Subcutaneous abdominal adipose tissue (tissue), 5 donors: ENCODE results near the gene ADAMTS6.

Experiments
- H3K27ac ChIP-seq: one replicate; pipeline ENCODE4 v1.7.0; 2013; ENCODE audit warnings: low read depth, mild to moderate bottlenecking, inconsistent platforms, low read length, moderate library complexity
- H3K27me3 ChIP-seq, 5 donors: one replicate each; pipeline ENCODE4 v1.7.0; 2013; ENCODE audit warnings: low read length in 5 of 5, inconsistent platforms in 1 of 5; ENCODE audit not compliant: control insufficient read depth in 5 of 5, insufficient read depth in 4 of 5
- H3K36me3 ChIP-seq, 5 donors: one replicate each; pipeline ENCODE4 v1.7.0; 2013; ENCODE audit warnings: low read length in 5 of 5; ENCODE audit not compliant: control insufficient read depth in 5 of 5, insufficient read depth in 5 of 5
- H3K4me1 ChIP-seq, 5 donors: one replicate each; pipeline ENCODE4 v1.7.0; 2013; ENCODE audit warnings: low read length in 5 of 5, mild to moderate bottlenecking in 3 of 5, moderate library complexity in 1 of 5; ENCODE audit not compliant: control insufficient read depth in 5 of 5, insufficient read depth in 5 of 5
- H3K4me3 ChIP-seq, 5 donors: one replicate each; pipeline ENCODE4 v1.7.0; 2013; ENCODE audit warnings: low read length in 5 of 5, low read depth in 1 of 5
- H3K9ac ChIP-seq, 5 donors: one replicate each; pipeline ENCODE4 v1.7.0; 2013; ENCODE audit warnings: low read length in 5 of 5, mild to moderate bottlenecking in 4 of 5, moderate library complexity in 3 of 5
- H3K9me3 ChIP-seq, 5 donors: one replicate each; pipeline ENCODE4 v1.7.0; 2013; ENCODE audit warnings: low read length in 5 of 5; ENCODE audit not compliant: control insufficient read depth in 5 of 5
- donor health status: healthy.
- donor health status: healthy.
- donor health status: healthy.
- donor health status: healthy.
- donor health status: healthy.

The ADAMTS6 gene

DNA sequence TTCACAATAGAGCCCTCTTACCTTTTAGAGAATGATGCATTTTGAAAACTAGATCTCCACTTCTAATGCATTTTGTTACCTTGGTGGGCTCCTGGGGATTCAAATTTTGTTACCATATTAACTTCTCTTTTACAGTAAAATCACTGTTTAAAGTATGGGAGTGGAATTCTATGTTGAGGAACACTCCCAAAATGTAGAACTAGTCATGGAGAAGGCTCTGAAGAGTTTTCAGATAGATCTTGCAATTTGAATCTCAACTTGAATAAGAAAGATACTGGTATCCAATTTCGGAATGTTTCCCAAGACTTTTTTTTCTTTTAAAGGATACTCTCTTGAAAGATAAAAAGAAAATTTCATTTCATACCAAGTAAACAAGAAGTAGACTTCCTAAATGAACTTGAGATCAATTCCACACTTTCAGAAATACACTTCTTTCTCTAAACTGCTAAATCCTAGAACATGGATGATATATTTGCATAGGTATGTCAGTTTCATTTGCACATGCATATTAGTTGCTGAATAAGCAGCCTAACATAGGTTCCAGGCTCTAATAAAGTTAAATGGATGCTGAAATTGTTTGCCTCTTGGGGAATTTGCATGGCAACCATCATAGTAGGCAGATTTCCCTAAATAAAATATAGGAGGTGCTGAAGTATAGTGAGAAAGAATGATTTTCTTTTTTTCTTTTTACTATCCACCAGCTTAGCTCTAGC is 205.4 kb downstream of the ADAMTS6 start:
- H3K4me1 ChIP-seq = no peaks in the 10 kb centered on the region
- no peak overlapping the region for H3K9ac ChIP-seq
- H3K27ac ChIP-seq = no peak overlapping the region
- no peaks in the 10 kb centered on the region for H3K36me3 ChIP-seq
- no peak overlapping the region for H3K4me3 ChIP-seq
- H3K27me3 ChIP-seq = no peaks in the 10 kb centered on the region
- peaks cover 0 to 6% (median 0%) of the 10 kb centered on the region in 5 donors for H3K9me3 ChIP-seq

- Histone ChIP-seq H3K4me1 (no peaks in the 10 kb centered on the region), H3K9me3 (no peaks in the 10 kb centered on the region), H3K27me3 (no peaks in the 10 kb centered on the region), H3K4me3 (no peak overlapping the region), H3K27ac (no peak overlapping the region), H3K9ac (no peak overlapping the region), H3K36me3 (no peaks in the 10 kb centered on the region)
Observed at GRCh38 chr5:65271906-65272305, 209.8 kb downstream of the ADAMTS6 start.

DNA sequence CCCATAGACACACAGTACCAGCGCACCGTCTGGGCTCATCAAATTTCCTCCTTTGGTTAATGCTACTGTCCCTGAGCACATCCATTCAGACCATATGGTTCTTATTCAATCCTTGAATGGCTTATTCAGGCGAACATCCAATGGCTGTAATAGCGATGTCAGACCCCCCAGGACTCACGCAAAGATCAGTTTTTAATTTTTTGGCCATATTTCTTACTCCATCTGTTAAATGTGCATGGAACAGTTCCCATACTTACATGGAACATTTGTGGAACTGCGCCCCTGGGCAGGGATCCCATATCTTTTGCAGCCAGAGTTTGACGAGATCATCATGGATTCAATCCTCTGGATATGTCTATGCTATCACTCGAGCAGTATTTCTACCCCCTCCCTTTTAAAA is 213.2 kb downstream of the ADAMTS6 start:
- no peak overlapping the region for H3K27ac ChIP-seq
- H3K4me1 ChIP-seq = no peaks in the 10 kb centered on the region

GRCh38 chr5:65264420-65264819 is 217.3 kb downstream of the ADAMTS6 start:
- Histone ChIP-seq H3K4me1 (peaks cover 0 to 9% (median 6%) of the 10 kb centered on the region in 5 donors), H3K27me3 (no peaks in the 10 kb centered on the region), H3K36me3 (no peaks in the 10 kb centered on the region), H3K9me3 (no peaks in the 10 kb centered on the region), H3K4me3 (no peak overlapping the region), H3K27ac (no peak overlapping the region), H3K9ac (no peak overlapping the region)

More for the DNA sequence above, 213.2 kb downstream of the ADAMTS6 start:
- Histone ChIP-seq H3K4me3 (no peak overlapping the region), H3K27me3 (no peaks in the 10 kb centered on the region), H3K9ac (no peak overlapping the region), H3K9me3 (no peaks in the 10 kb centered on the region), H3K36me3 (no peaks in the 10 kb centered on the region)

GRCh38 chr5:65263321-65263720 is 218.4 kb downstream of the ADAMTS6 start:
- Histone ChIP-seq H3K27ac (no peak overlapping the region), H3K27me3 (no peaks in the 10 kb centered on the region), H3K9ac (no peak overlapping the region), H3K36me3 (no peaks in the 10 kb centered on the region), H3K9me3 (no peaks in the 10 kb centered on the region), H3K4me3 (no peak overlapping the region), H3K4me1 (peaks cover 0 to 9% (median 6%) of the 10 kb centered on the region in 5 donors)

GRCh38 chr5:65262649-65263059 is 219.1 kb downstream of the ADAMTS6 start:
- Histone ChIP-seq H3K9me3 (no peaks in the 10 kb centered on the region), H3K27me3 (no peaks in the 10 kb centered on the region), H3K9ac (peak overlapping the region in 2 of 5 donors; percentile 1 to 42), H3K4me3 (peak overlapping the region in 1 of 5 donors; percentile 5), H3K4me1 (peaks cover 0 to 9% (median 6%) of the 10 kb centered on the region in 5 donors), H3K27ac (no peak overlapping the region), H3K36me3 (no peaks in the 10 kb centered on the region)

- no peak overlapping the region for H3K4me3 ChIP-seq
- H3K9me3 ChIP-seq = no peaks in the 10 kb centered on the region
- H3K27me3 ChIP-seq = no peaks in the 10 kb centered on the region
- no peak overlapping the region for H3K9ac ChIP-seq
- no peak overlapping the region for H3K27ac ChIP-seq
- H3K4me1 ChIP-seq = peaks cover 0 to 9% (median 6%) of the 10 kb centered on the region in 5 donors
- H3K36me3 ChIP-seq = no peaks in the 10 kb centered on the region
Observed at GRCh38 chr5:65262096-65262495, 219.6 kb downstream of the ADAMTS6 start.

DNA sequence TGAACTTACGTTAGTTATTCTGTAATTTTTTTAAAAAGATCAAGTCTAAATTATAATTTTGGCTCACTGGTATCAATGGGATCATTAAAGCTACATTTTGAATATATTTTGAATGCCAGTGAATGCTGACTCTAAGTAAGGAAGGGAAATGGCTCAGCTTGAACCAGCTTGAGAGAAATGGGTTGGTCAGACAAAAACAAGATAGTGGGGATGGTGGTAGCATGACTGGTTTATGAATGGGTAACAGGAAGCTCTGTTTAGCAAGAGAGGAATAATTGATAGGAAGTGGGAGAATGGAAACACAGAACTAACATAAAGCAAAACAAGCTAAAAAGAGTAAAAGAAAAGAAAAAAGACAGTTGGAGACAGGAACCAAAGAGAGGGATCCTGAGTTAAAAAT is 220.2 kb downstream of the ADAMTS6 start:
- no peaks in the 10 kb centered on the region for H3K36me3 ChIP-seq
- no peak overlapping the region for H3K27ac ChIP-seq
- no peak overlapping the region for H3K4me3 ChIP-seq
- peaks cover 0 to 9% (median 6%) of the 10 kb centered on the region in 5 donors for H3K4me1 ChIP-seq
- no peak overlapping the region for H3K9ac ChIP-seq
- no peaks in the 10 kb centered on the region for H3K9me3 ChIP-seq
- H3K27me3 ChIP-seq = no peaks in the 10 kb centered on the region

DNA sequence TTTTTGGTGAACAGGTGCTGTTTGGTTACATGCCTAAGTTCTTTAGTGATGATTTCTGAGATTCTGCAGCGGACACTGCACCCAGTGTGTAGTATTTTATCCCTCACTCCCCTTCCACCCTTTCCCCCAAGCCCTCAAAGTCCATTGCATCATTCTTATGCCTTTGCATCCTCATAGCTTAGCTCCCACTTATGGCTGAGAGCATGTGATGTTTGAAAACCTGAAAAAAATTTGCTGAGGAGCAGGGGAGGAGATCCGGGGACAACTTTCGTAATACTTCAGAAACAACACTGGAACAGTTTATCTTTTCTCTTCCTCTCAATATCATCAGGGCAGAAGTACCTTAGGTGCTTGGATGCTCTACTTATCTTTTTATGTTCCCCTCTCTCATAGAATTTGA is 226.4 kb downstream of the ADAMTS6 start:
- Histone ChIP-seq H3K9me3 (no peaks in the 10 kb centered on the region), H3K27me3 (no peaks in the 10 kb centered on the region), H3K36me3 (no peaks in the 10 kb centered on the region), H3K4me3 (no peak overlapping the region), H3K27ac (no peak overlapping the region), H3K4me1 (no peaks in the 10 kb centered on the region), H3K9ac (no peak overlapping the region)

DNA sequence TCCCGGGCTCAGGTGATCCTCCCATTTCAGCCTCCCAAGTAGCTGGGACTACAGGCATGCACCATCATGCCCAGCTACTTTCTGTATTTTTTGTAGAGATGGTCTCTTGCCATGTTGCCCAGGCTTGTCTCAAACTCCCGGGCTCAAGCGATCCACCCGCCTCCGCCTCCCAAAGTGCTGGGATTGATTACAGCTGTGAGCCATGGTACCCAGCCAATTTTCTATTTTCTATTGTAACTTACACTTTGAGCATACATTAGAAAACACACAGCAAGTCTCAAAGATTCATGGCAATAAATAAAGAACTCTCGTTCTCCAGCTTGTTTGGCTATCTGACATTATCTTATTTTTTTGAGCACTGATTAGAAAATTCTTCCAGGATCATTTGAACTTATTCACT is 228.7 kb downstream of the ADAMTS6 start:
- Histone ChIP-seq H3K9me3 (no peaks in the 10 kb centered on the region), H3K27ac (no peak overlapping the region), H3K9ac (no peak overlapping the region), H3K27me3 (no peaks in the 10 kb centered on the region), H3K4me1 (no peaks in the 10 kb centered on the region), H3K4me3 (no peak overlapping the region), H3K36me3 (no peaks in the 10 kb centered on the region)
